SK-N-MC (cell line): Measurements from ENCODE around the gene NR0B2.
"Not testable (repeated sequence)": the region's sequence is repeated elsewhere in the genome, so short reads cannot be mapped to it uniquely, and the experiment has no call there.

Source experiments
- EZH2 ChIP-seq: fragments of 200-600 bp; sonication (generic); IDR thresholded peaks from one replicate; pipeline ENCODE4 v1.6.1; 2017; ENCODE audit warnings: antibody characterized with exemption
- POLR2AphosphoS5 ChIP-seq: IDR thresholded peaks from 2 replicates; pipeline ENCODE4 v1.6.1; 2012; ENCODE audit warnings: mild to moderate bottlenecking, low read depth, low read length, borderline replicate concordance

- TF ChIP-seq POLR2AphosphoS5, EZH2: not testable (repeated sequence)
Observed at GRCh38 chr1:26881611-26882010, 32.2 kb downstream of the NR0B2 start.
